AG04450 (cell line): Measurements from ENCODE around the gene ZCCHC10. TPM values are rescaled to one million over a fixed set of nuclear protein-coding genes. Genes with fewer than 3 reads are reported as not detected.
A peak's percentile ranks its signal among the peaks of the same experiment; 100 is the strongest.
"Not testable (repeated sequence)": the region's sequence is repeated elsewhere in the genome, so short reads cannot be mapped to it uniquely, and the experiment has no call there.

ENCODE experiments used
- CTCF ChIA-PET: fragments of 300-600, 350-600 bp; formaldehyde crosslinking; extraction: SDS; loops from one replicate; lab custom pipeline; 2022; ENCODE audit warnings: antibody characterized with exemption, inconsistent platforms; lab: Charles Lee
- POLR2A ChIA-PET: fragments of 350-600 bp; formaldehyde crosslinking; extraction: SDS; loops from one replicate; lab custom pipeline; 2021; ENCODE audit warnings: antibody characterized with exemption, inconsistent platforms; lab: Yijun Ruan, JAX
- DNase-seq: peaks from one replicate; pipeline ENCODE4 v3.0.0-alpha.2; 2011; ENCODE audit warnings: low read depth, low spot score
- H3K27ac ChIP-seq: one replicate; pipeline ENCODE4 v1.5.1; 2012; ENCODE audit warnings: low read depth, low read length, control low read depth
- H3K27me3 ChIP-seq: one replicate; pipeline ENCODE4 v1.6.0; 2012; ENCODE audit warnings: low read length; ENCODE audit not compliant: control insufficient read depth, insufficient read depth
- H3K4me3 ChIP-seq: 2 replicates; pipeline ENCODE4 v1.5.1; 2011; ENCODE audit warnings: mild to moderate bottlenecking, low read depth, low read length, control low read depth
- H3K9me3 ChIP-seq: 2 replicates; pipeline ENCODE4 v1.5.1; 2012; ENCODE audit warnings: low read length; ENCODE audit not compliant: control insufficient read depth, insufficient read depth
- polyA plus RNA-seq: library from polyadenylated mRNA; depleted of rRNA; stranded (reverse); fragments of >200 nt; gene quantifications from 2 replicates; pipeline ENCODE4 v1.2.3, GENCODE V29; 2011
- TF ChIP-seq, protein P1 (sequence below): IDR thresholded peaks from 2 replicates; pipeline ENCODE4 v1.5.1; 2011; ENCODE audit warnings: low read depth, low read length, control low read depth, inconsistent platforms

ZCCHC10 gene
- polyA plus RNA-seq, 1 experiment, result 28.8 TPM

DNA sequence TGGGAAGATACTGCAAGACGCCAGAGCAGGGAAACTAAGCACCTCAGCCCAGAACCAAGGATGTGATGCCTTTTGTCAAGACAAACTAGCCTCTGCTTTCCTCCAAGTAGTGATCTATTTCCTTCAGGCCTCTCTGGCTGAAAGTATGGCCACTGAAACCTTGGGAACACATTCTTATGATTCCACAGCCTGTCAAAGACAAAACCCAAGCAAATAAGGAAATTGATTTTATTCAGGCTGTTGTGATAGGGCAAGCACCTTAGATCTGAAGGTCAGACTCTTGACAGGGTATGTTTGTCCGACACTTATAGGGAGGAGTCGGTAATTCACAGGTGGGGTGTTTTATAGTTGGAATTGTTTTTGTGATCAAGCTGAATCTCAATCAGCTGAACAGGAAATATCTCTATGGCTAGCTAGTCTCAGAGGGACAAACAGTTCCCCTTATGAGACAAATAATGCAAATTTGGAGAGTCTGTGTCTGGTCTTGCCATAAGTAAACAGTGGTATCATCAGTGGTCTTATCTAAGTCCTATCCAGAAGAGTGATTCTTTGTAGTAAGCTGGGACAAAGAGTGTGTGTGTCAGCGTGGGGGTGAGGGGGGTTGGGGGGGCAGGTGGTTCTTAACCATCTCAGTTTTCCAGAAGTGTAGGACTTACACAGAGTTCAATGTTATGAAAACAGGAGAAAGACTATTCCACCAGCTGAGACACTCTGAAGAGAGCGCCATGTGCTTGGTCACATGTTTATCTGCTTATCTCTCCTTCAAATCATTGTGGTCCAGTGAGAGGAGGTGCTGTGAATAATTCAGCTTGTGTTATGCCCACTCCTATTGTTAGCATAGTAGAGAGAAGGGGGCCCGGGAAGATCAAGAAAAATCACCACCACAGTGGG lies 6.7 kb upstream of the ZCCHC10 start:
- Histone ChIP-seq H3K27ac (no peak overlapping the region), H3K27me3 (no peaks in the 10 kb centered on the region), H3K4me3 (no peak overlapping the region), H3K9me3 (no peaks in the 10 kb centered on the region)
- POLR2A ChIA-PET, result no interaction called here
- TF ChIP-seq, protein P1, sequence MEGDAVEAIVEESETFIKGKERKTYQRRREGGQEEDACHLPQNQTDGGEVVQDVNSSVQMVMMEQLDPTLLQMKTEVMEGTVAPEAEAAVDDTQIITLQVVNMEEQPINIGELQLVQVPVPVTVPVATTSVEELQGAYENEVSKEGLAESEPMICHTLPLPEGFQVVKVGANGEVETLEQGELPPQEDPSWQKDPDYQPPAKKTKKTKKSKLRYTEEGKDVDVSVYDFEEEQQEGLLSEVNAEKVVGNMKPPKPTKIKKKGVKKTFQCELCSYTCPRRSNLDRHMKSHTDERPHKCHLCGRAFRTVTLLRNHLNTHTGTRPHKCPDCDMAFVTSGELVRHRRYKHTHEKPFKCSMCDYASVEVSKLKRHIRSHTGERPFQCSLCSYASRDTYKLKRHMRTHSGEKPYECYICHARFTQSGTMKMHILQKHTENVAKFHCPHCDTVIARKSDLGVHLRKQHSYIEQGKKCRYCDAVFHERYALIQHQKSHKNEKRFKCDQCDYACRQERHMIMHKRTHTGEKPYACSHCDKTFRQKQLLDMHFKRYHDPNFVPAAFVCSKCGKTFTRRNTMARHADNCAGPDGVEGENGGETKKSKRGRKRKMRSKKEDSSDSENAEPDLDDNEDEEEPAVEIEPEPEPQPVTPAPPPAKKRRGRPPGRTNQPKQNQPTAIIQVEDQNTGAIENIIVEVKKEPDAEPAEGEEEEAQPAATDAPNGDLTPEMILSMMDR, result no peak
- no peak for DNase-seq
- CTCF ChIA-PET, result interaction anchor here (0.6 kb wide), 1 partner anchor 194 kb away, joined by 6 read pairs; no protein-coding TSS in a partner anchor

DNA sequence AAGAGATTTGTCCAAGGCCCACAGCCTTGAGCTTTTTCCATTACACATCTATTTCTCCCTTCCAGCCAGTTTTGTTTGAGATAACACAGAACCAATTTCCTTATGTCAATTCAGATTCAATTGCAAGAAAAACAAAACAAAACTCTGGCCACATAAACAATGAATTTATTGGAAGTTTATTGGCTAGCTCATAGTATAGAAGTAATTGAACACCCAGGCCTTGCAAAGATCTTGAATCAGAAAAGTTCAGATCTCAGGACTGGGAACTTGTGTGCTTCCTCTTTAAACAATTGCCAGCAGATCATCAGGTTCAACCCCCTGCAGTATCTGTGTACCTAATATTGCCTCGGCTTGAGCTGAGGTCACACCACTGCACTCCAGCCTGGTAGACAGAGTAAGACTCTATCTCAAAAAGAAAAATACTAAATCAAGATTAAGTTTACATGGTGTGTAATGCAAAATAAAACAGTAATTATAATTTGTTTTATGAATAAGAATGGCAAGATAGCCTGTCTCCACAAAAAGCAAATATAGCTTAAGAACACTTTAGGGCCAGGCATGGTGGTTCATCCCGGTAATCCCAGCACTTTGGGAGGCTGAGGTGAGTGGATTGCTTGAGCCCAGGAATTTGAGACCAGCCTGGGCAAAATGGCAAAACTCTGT lies 4.1 kb upstream of the ZCCHC10 start:
- DNase-seq, result no peak
- POLR2A ChIA-PET, result interaction anchor here (1.1 kb wide), 1 partner anchor 67 kb away, joined by 4 read pairs; the partner anchor contains the start of gene AFF4
- CTCF ChIA-PET, result no interaction called here

DNA sequence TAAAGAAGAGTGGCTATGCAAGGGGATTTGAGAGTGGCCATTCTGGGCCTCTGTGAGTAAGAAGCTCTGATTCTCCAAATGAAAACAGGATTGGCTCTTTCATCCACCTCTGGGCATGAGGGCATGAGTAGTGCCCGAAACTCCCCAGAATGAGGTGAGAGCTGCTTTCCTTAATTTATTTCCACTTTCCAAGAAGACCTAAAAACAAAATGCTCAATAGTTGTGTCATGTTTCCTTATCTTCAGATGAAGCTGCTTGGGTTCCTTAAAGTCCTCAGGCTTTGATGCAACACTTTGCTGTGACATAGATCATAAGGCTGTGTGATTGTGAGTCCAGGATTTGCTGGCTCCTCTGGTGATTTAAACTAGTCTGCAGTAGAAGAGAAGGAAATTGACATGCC lies 3.1 kb upstream of the ZCCHC10 start:
- Histone ChIP-seq H3K27ac (no peak overlapping the region), H3K4me3 (no peak overlapping the region), H3K9me3 (no peaks in the 10 kb centered on the region), H3K27me3 (no peaks in the 10 kb centered on the region)
- no peak for DNase-seq
- ChIA-PET CTCF (no interaction called here), POLR2A (interaction anchor here (1.1 kb wide), 1 partner anchor 66 kb away, joined by 4 read pairs; the partner anchor contains the start of gene AFF4)
- TF ChIP-seq, protein P1, result no peak

More for the DNA sequence above, 4.1 kb upstream of the ZCCHC10 start:
- no peak overlapping the region for H3K27ac ChIP-seq
- H3K9me3 ChIP-seq, result no peaks in the 10 kb centered on the region
- H3K27me3 ChIP-seq, result no peaks in the 10 kb centered on the region
- TF ChIP-seq, protein P1, result no peak
- H3K4me3 ChIP-seq, result no peak overlapping the region

DNA sequence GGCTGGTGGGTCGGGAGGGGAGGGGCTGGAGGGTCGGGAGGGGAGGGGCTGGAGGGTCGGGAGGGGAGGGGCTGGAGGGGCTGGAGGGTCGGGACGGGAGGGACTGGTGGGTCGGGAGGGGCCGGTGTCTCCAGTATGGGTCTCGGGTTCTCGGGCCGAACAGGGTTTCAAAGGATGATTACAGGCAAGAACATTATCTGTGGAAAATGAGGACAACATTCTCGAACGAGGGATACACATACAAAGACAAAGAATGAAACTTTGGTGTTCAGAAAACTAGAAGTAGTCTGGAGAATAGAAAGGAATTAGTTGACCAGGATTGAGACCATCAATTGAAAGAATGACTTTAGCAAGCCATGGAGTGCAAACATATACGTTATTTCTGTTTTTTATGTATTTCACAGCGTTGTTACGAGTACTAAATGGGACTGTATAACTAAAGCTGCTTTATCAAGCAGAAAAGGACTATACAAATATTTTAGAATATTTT lies 360 bp upstream of the ZCCHC10 start:
- TF ChIP-seq, protein P1, result no peak
- peak overlapping the region; percentile 90 for H3K4me3 ChIP-seq
- ChIA-PET POLR2A (interaction anchor here (0.6 to 0.8 kb wide), 2 partner anchors 63 to 77 kb away, joined by 3 read pairs; partner anchors contain the start of gene AFF4), CTCF (no interaction called here)
- DNase-seq, result no peak
- no peaks in the 10 kb centered on the region for H3K27me3 ChIP-seq
- no peak overlapping the region for H3K27ac ChIP-seq
- no peaks in the 10 kb centered on the region for H3K9me3 ChIP-seq

DNA sequence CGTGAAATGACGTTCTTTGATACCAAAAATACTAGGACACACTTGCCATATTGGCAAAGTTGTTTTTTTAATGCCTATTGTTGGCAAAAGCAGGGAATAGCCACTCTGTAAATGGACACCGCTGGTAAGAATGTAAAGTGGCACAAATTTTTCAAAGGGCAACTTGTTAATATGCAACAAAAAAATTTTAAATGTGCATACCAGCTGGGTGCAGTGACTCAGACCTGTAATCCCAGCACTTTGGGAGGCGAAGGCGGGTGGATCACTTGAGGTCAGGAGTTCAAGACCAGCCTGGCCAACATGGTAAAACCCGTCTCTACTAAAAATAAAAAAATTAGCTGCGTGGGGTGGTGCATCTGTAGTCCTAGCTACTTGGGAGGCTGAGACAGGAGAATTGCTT lies 6.9 kb downstream of the ZCCHC10 start:
- H3K4me3 ChIP-seq, H3K27me3 ChIP-seq, POLR2A ChIA-PET, H3K27ac ChIP-seq, H3K9me3 ChIP-seq, DNase-seq: not testable (repeated sequence)
- CTCF ChIA-PET, result interaction anchor here (0.6 kb wide), 1 partner anchor 31 kb away, joined by 3 read pairs; no protein-coding TSS in a partner anchor
